Activated CD4-positive, alpha-beta T cell treated with anti-CD3 and anti-CD28 coated beads, Interleukin-2, amount 50 U/mL, for 1 hour (primary cell): ENCODE measurements around the gene TSPAN4.

Experiments
- DNase-seq: peaks from one replicate; pipeline ENCODE4 v3.0.0-alpha.2; 2020

Gene TSPAN4

DNA sequence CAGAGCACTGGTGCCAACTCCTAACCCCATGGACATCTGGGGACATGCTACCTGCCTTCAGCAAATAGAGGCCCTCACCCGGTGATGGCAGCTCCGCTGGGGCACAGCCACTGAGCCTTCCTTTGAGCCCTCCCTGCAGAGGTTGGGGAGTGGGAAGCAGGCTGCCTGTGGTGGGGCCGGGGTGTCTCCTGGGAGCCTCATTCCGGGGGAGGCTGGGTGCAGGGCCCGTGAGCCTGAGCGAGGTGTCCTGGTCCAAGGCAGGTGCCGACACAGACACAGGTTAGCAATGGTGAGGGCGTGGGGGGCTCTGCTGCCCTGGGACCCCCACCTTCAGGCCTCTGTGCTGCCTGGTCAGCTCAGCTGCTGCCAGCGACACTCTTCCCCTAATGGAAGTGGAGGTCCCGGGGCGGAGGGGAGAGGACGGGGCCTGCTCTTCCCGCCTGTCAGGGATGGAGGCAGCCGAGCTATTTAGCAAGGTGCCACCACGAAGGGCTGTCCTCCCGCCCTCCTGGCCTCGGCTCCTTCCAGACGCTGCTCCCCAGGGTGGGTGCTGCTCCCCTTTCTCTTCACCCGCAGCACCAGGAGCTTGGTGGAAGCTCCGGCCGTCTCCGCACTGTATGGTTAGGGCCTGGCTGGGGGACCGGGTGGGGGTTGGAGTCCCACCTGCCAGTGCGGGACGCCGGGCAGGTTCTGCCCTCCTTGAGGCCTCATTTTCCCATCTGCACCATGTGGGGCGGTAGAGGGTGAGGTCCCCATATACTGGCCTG lies 11.2 kb downstream of the TSPAN4 start:
- DNase-seq = no peak

DNA sequence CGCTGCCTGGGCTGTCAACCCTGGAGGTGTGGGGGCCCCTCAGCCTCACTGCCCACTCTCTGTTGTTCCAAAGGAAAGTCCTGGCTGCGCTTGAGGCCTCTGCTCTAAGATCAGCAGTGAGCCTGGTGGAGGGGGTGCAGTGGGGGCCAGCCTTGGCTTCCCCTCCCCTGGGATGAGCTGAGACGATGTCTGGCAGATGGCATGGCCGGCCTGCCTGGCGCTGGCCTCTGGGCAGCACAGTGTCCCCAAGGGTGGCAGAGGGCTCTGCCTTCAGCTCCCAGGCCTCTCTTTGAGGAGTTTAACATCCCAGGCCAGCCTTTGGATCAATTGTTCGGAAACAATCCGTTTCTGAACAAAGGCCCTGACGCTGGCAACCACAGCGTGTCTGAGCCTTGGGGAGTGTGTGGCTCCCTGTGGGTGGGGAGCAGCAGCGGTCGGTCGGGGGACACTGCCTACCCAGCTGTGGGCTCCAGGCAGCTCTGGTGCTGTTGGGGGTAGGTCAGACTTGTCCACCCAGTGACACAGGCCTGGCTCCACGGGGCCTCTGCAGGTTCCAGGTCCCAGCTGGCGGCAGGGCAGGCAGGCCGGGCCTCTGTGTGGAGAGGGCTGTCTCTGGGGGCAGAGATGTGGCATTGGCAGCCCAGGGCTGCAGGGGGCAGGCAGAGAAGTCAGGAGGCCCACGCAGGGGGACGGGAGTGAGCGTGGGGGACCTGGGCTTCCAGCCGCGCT lies 12.1 kb downstream of the TSPAN4 start:
- DNase-seq = no peak

- DNase-seq = no peak
Observed at GRCh38 chr11:855330-855674, 12.7 kb downstream of the TSPAN4 start.

DNA sequence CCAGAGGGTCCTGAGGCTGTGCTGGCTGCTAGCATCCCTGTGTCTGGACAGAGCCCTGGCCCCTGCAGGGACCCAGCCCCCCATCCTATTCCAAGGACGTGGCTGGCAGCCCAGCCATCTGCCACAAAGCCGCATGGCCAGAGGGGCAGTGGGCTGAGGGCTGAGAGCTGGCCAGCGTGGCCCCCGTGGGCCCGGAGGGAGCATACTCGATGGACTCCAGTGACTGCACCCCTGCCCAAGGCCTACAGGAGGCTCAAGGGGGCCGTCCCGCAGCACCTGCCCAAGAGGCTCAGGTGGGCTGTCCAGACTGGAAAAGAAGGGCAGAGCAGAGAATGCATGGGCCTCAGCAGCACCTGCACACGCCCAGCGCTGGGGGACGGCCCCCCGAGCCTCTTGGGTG lies 13.1 kb downstream of the TSPAN4 start:
- DNase-seq = no peak

DNA sequence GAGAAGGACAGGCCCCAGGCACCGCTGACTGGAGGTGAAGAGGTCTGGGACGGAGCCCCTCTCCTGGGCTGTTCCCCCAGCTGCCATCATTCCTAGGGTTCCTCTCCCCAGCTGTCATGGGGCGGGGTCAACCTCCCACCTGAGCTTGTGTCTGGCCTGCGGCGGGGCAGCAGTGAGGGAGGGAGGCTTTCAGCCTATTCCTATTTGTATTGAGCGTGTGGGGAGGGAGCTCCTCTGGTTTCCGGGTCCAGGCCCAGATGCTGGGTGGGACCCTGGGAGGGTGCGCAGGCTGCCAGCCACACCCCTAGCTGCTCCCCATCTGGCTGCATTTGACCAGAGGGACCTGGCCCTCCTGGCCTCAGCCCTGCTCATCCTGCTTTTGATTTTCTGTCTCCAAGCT lies 13.7 kb downstream of the TSPAN4 start:
- DNase-seq = no peak

GRCh38 chr11:858053-858761 lies 15.6 kb downstream of the TSPAN4 start:
- no peak for DNase-seq

DNA sequence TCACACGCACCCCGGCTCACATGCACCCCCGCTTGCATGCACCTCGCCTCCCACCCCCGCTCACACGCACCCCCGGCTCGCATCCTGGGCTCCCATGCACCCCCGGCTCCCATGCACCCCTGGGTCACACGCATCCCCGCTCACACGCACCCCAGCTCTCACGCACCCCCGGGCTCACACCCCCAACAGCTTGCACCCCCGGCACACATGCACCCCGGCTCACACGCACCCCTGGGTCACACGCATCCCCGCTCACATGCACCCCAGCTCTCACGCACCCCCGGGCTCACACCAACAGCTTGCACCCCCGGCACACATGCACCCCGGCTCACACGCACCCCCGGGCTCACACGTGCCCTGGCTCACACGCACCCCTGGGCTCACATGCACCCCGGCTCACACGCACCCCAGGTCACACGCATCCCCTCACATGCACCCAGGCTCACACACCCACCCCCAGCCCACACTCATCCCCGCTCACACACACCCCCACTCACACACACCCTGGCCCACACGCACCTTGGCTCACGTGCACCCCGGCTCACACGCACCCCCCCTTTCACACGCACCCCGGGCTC lies 16.2 kb downstream of the TSPAN4 start:
- no peak for DNase-seq

- DNase-seq = no peak
Observed at GRCh38 chr11:859394-860131, 16.9 kb downstream of the TSPAN4 start.

GRCh38 chr11:860234-861104 lies 17.8 kb downstream of the TSPAN4 start:
- no peak for DNase-seq

DNA sequence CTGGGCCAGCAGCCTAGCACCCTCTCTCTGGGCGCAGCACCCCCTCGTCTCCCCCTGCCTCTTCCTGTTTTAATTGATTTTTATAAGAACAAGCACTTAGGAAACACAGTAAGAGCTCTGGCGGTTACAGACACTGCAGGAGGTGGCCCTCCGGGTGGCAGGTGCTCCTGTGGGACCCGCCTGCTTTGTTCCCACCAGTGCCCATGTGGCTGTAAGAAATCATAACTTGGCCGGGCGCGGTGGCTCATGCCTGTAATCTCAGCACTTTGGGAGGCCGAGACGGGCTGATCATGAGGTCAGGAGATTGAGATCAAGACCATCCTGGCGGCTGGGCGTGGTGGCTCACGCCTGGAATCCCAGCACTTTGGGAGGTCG lies 18.4 kb downstream of the TSPAN4 start:
- DNase-seq = no peak

- no peak for DNase-seq
Observed at GRCh38 chr11:862081-862661, 19.5 kb downstream of the TSPAN4 start.

DNA sequence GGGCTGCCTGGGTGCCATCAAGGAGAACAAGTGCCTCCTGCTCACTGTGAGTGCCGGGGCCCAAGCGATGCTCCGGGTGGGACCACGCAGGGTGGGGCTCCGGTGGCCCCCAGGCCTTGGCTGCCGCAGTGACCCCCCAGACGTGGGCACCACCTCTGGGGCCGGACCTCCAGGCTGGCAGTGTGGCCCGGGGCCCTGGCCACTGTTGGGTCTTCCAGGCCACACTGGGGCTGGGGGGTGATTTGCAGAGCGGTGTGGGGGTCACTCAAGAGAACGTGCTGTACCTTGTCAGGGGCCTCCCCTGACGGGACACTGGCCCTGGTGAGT lies 20.0 kb downstream of the TSPAN4 start:
- no peak for DNase-seq

DNA sequence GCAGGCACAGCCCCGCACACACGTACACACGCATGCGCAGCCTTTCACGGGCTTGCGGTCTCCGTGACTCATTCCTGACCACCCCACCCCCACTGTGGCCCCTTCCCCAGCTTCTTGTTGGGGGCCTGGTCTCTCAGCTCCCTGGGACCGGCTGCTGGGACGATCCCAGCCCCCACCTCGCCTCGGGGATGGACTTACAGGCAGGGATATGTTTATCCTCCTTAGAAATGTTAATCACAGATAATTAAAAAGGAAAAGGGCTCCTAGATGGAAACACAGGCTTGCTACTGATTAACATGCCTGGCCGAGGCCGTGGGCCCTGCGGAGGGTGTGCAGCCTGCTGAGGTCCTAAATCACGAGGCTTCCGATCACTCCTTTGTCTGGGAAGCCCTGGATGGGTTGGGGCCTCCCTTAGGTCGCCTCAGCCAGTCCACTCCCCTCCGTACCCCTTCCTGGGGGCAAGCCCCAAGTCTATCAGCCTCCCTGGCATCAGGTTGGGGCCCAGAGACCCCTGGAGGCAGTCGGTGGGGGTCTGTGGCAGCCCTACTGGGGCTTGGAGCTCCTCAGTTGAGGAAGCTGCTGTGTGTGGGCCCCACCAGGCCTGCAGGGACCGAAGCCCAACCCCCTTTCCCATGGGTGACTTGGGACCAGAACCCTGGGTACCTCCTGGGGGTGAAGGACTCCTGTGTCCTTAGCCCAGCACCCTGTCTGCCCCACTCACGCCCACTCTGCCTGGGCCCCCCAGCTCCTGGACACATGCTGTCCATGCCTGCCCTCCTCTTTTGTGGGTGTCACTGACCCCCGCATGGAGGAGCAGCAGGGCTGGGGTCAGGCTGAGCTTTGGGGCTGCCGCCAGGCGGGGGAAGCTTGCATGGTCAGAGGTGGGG lies 20.6 kb downstream of the TSPAN4 start:
- no peak for DNase-seq

- no peak for DNase-seq
Observed at GRCh38 chr11:863910-864827, 21.5 kb downstream of the TSPAN4 start.

GRCh38 chr11:864898-865297 lies 22.2 kb downstream of the TSPAN4 start:
- DNase-seq = no peak

DNA sequence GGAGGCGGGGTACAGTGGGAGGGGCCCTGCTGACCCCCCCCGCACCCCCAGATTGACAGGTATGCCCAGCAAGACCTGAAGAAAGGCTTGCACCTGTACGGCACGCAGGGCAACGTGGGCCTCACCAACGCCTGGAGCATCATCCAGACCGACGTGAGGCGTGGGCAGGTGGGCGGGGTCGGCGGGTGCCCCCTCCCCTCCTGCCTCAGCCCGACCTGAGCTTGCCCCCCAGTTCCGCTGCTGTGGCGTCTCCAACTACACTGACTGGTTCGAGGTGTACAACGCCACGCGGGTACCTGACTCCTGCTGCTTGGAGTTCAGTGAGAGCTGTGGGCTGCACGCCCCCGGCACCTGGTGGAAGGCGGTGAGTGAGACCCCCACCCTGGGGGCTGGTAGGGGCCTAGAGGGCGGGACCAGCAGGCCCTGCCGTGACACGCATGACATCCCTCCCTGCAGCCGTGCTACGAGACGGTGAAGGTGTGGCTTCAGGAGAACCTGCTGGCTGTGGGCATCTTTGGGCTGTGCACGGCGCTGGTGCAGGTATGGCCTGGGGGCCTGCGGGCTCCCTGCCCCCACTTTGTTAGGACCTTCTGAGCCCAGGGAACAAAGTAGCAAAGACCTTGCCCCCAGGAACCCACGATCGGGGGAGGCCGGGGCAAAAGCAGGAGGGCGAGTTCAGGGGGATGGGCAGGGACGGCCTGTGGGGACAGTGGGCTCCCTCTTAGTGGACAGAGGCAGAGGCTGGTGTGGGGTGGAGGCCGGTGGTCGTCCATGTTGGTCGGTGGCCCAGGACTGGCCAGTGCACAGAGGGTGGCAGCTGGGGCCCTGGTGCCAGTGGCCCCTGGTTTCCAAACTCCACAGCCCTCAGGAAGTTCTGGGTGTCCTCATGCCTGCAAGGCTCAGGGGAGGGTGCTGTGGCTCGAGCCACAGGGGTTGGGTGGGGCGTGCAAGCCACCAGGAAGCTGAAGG lies 23.1 kb downstream of the TSPAN4 start:
- DNase-seq = no peak

DNA sequence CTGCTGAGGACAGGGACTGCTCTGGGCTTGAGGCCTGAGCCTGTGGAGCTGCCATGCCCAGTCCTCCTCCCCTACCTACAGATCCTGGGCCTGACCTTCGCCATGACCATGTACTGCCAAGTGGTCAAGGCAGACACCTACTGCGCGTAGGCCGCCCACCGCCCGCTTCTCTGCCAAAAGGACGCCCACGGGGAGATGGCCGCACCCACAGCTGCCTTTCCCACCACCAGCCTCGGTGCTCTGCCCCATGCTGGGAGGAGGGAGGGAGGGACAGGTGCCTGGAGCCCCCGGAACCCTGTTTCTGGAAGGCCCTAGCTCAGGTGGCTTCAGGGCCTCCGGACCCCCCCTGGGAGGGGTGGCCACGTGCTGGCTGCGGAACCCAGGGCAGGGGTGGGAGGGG lies 23.8 kb downstream of the TSPAN4 start:
- no peak for DNase-seq

- no peak for DNase-seq
Observed at GRCh38 chr11:867856-868358, 25.3 kb downstream of the TSPAN4 start.
